HepG2 (cell line): ENCODE results near the gene MICOS13. TPM values are rescaled to one million over a fixed set of nuclear protein-coding genes. Genes with fewer than 3 reads are reported as not detected.

Source experiments
- ATAC-seq: fragments of 200-7000 bp; cut with Tn5 transposase; 3 replicates; pipeline ENCODE4 v1.9.1; 2020; ENCODE audit warnings: mild to moderate bottlenecking, moderate library complexity
- BruUV-seq: library from RNA; stranded (reverse); fragments of 400-500 nt; replicated peaks from 2 replicates; lab custom pipeline; 2021; lab: Mats Ljungman, UMichigan
- CTCF ChIA-PET: fragments of 300-600 bp; formaldehyde crosslinking; extraction: SDS; loops from one replicate; lab custom pipeline; 2021; ENCODE audit warnings: low total read pairs, inconsistent platforms, low intra/inter-chr PET ratio; lab: Yijun Ruan, JAX
- POLR2A ChIA-PET: fragments of 350-600 bp; sonication (Branson Sonifier 250); formaldehyde crosslinking; loops from one replicate; lab custom pipeline; 2020; ENCODE audit warnings: antibody characterized with exemption, inconsistent platforms; lab: Yijun Ruan, JAX
- DNase-seq: peaks from one replicate; pipeline ENCODE4 v3.0.0-alpha.2; 2015; ENCODE audit warnings: low spot score
- FAIRE-seq: peaks from 3 replicates; lab custom pipeline; 2011; peaks lifted over from hg19 to GRCh38; lab: Jason Lieb, UNC
- H2AFZ ChIP-seq: one replicate; pipeline ENCODE4 v1.6.1; 2011; ENCODE audit warnings: low read length, inconsistent platforms
- H3K27ac ChIP-seq: fragments of 300-600 bp; 3 replicates; pipeline ENCODE4 v1.8.0; 2011; ENCODE audit warnings: mixed run types, mild to moderate bottlenecking, mixed read lengths, low read length, inconsistent platforms; ENCODE audit not compliant: insufficient read depth; ENCODE audit errors: extremely low read length
- H3K27me3 ChIP-seq, 2 experiments: fragments of 200-600 bp in 1 of 2; 2 replicates in 1 of 2; 3 replicates in 1 of 2; pipeline versions ENCODE4 v1.6.0 to v1.8.0; 2011; ENCODE audit warnings: low read length in 2 of 2, mild to moderate bottlenecking in 2 of 2, moderate library complexity in 2 of 2, inconsistent platforms in 1 of 2; ENCODE audit not compliant: insufficient read depth in 2 of 2, control insufficient read depth in 1 of 2
- H3K36me3 ChIP-seq, 2 experiments: fragments of 200-600 bp in 1 of 2; replicated peaks in 1 of 2; 2 replicates in 1 of 2; 3 replicates in 1 of 2; pipeline versions ENCODE4 v1.5.1 to v1.8.0; 2011; ENCODE audit warnings: low read length in 2 of 2, inconsistent platforms in 1 of 2; ENCODE audit not compliant: insufficient read depth in 2 of 2, control insufficient read depth in 1 of 2
- H3K4me1 ChIP-seq: 2 replicates; pipeline ENCODE4 v1.5.1; 2012; ENCODE audit warnings: low read length, inconsistent platforms; ENCODE audit not compliant: insufficient read depth
- H3K4me2 ChIP-seq: 2 replicates; pipeline ENCODE4 v1.6.0; 2011; ENCODE audit warnings: low read depth, low read length, inconsistent platforms
- H3K4me3 ChIP-seq, 3 experiments: fragments of 200-600 bp in 1 of 3; sonication (generic), shearing (Covaris generic) in 1 of 3; replicated peaks in 1 of 3; 2 replicates each; pipeline ENCODE4 v1.5.1; 2011 to 2016; ENCODE audit warnings: low read length in 3 of 3, inconsistent platforms in 2 of 3, low read depth in 2 of 3, mild to moderate bottlenecking in 2 of 3, control low read depth in 1 of 3, mixed read lengths in 1 of 3; ENCODE audit not compliant: insufficient read depth in 1 of 3
- H3K79me2 ChIP-seq: one replicate; pipeline ENCODE4 v1.6.1; 2011; ENCODE audit warnings: low read length, inconsistent platforms; ENCODE audit not compliant: insufficient read depth
- H3K9ac ChIP-seq: 2 replicates; pipeline ENCODE4 v1.6.0; 2011; ENCODE audit warnings: mild to moderate bottlenecking, low read depth, low read length, inconsistent platforms; ENCODE audit not compliant: insufficient read depth
- H3K9me3 ChIP-seq: 2 replicates; pipeline ENCODE4 v1.5.1; 2012; ENCODE audit warnings: mild to moderate bottlenecking, low read length
- H4K20me1 ChIP-seq: 2 replicates; pipeline ENCODE4 v1.6.0; 2011; ENCODE audit warnings: inconsistent platforms, mild to moderate bottlenecking, low read length, moderate library complexity; ENCODE audit not compliant: insufficient read depth
- BHLHE40 ChIP-seq: IDR thresholded peaks from 2 replicates; pipeline ENCODE4 v1.6.1; 2011; ENCODE audit warnings: low read length, improper control_type of control experiment
- KLF16 ChIP-seq, 2 experiments: sonication (generic) in 1 of 2; formaldehyde crosslinking in 1 of 2; IDR thresholded peaks; 2 replicates each; pipeline versions ENCODE4 v1.6.1 to v1.8.0; 2016 to 2023; ENCODE audit warnings: missing genetic modification reagents in 2 of 2, missing compliant biosample characterization in 1 of 2
- MAZ ChIP-seq, 2 experiments: sonication (generic) in 1 of 2; formaldehyde crosslinking in 1 of 2; IDR thresholded peaks; 2 replicates each; pipeline versions ENCODE4 v1.5.0 to v1.6.1; 2012 to 2020; ENCODE audit warnings: low read depth in 2 of 2, mild to moderate bottlenecking in 2 of 2, borderline replicate concordance in 1 of 2, improper control_type of control experiment in 1 of 2, low read length in 1 of 2, missing genetic modification reagents in 1 of 2, moderate library complexity in 1 of 2
- NR2C2 ChIP-seq: sonication (generic); formaldehyde crosslinking; IDR thresholded peaks from 2 replicates; pipeline ENCODE4 v1.4.0; 2020; ENCODE audit warnings: missing genetic modification reagents, mild to moderate bottlenecking, moderate library complexity, borderline replicate concordance
- SALL2 ChIP-seq: sonication (generic); formaldehyde crosslinking; IDR thresholded peaks from 2 replicates; pipeline ENCODE4 v1.8.1; 2023; ENCODE audit warnings: mild to moderate bottlenecking, missing genetic modification reagents, inconsistent platforms
- SIX4 ChIP-seq: sonication (generic); formaldehyde crosslinking; IDR thresholded peaks from 2 replicates; pipeline ENCODE4 v1.4.0; 2020; ENCODE audit warnings: missing genetic modification reagents
- TBX3 ChIP-seq: fragments of 450-650 bp; IDR thresholded peaks from 2 replicates; pipeline ENCODE4 v1.6.1; 2017; ENCODE audit warnings: antibody characterized with exemption, mild to moderate bottlenecking, inconsistent platforms, borderline replicate concordance
- TMF1 ChIP-seq: sonication (generic); formaldehyde crosslinking; IDR thresholded peaks from 2 replicates; pipeline ENCODE4 v1.8.1; 2022; ENCODE audit warnings: low read depth, missing genetic modification reagents
- ZNF33B ChIP-seq: sonication (generic); formaldehyde crosslinking; IDR thresholded peaks from 2 replicates; pipeline ENCODE4 v1.5.1; 2020; ENCODE audit warnings: mild to moderate bottlenecking, missing genetic modification reagents
- WGBS: methylation state at CpG from one replicate; pipeline ENCODE4 v1.1.6; 2017; ENCODE audit warnings: low lambda C conversion rate; 5-methylcytosine and 5-hydroxymethylcytosine counted together
- in situ Hi-C: cut with HindIII; loops from 2 replicates; pipeline ENCODE4 v1.10.0; 2017; ENCODE audit warnings: low pct_unique_long_range_greater_than_20kb; ENCODE audit not compliant: extremely low pct_ligation_motif_present
- intact Hi-C: fragments of 100-400 bp; cut with micrococcal nuclease; formaldehyde crosslinking; loops from one replicate; pipeline ENCODE4 v1.10.0; 2022; ENCODE audit not compliant: unreplicated experiment
- polyA plus RNA-seq, 8 experiments: library from polyadenylated mRNA; depleted of rRNA in 3 of 8; stranded (reverse) in 7 of 8; unstranded in 1 of 8; fragments of >200 nt; fragmentation: Illumina TruSeq in 4 of 8; extraction: Trizol in 4 of 8; gene quantifications; 2 replicates each; pipeline versions ENCODE4 v1.2.1 to v1.2.3, GENCODE V29; 2011 to 2016; ENCODE audit warnings: low read depth in 4 of 8, missing spikeins in 1 of 8, mixed read lengths in 1 of 8; ENCODE audit not compliant: insufficient read depth in 1 of 8
- total RNA-seq, 5 experiments: library from RNA; depleted of rRNA; stranded (reverse); fragments of >200 nt; fragmentation: Illumina TruSeq; extraction: Trizol; gene quantifications; 2 replicates each; pipeline ENCODE4 v1.2.3, GENCODE V29; 2016; ENCODE audit warnings: low read depth in 1 of 5
- TF ChIP-seq, protein P1 (sequence below): IDR thresholded peaks from 2 replicates; pipeline ENCODE4 v1.6.1; 2016; ENCODE audit warnings: low read depth, control low read depth
- TF ChIP-seq, protein P2 (sequence below): sonication (generic); formaldehyde crosslinking; IDR thresholded peaks from 2 replicates; pipeline ENCODE4 v1.5.0; 2020; ENCODE audit warnings: mild to moderate bottlenecking, missing genetic modification reagents, moderate library complexity

MICOS13 gene
- total and polyA plus RNA-seq, 2 of the 13 experiments (the other 11 are each of a cell fraction or from before 2014, with no cell fraction given), result 28.8 to 35.4 TPM

DNA sequence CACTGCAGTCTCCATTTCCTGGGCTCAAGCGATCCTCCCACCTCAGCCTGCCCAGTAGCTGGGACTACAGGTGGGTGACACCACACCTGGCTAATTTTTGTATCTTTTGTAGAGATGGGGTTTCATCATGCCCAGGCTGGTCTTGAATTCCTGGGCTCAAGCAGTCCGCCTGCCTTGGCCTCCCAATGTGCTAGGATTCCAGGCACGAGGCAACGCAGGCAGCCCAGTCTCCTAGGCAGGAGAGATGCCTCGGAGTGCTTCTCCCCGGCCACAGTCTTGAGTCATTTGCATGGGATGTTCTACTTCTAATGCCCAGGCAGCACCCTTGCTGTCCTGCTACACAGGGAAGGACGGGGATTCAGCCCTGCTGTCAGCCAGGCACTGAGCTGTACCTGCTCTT lies 8.7 kb downstream of the MICOS13 start:
- BruUV-seq, result no TSS peak
- no peaks in the 10 kb centered on the region for H3K79me2 ChIP-seq
- ATAC-seq (no peak), DNase-seq (no peak), FAIRE-seq (no peak)
- no peak overlapping the region for H3K27ac ChIP-seq
- intact Hi-C loops, result no loop called here
- no peaks in the 10 kb centered on the region for H3K4me1 ChIP-seq
- H3K9me3 ChIP-seq, result no peaks in the 10 kb centered on the region
- no peaks in the 10 kb centered on the region for H4K20me1 ChIP-seq
- WGBS, result 95% methylated on average over 5 of the region's 7 CpGs
- in situ Hi-C loops, result no loop called here
- H2AFZ ChIP-seq, result no peak overlapping the region
- no peak overlapping the region for H3K4me2 ChIP-seq
- no peak overlapping the region for H3K4me3 ChIP-seq
- ChIA-PET CTCF (no interaction called here), POLR2A (interaction anchor here (2.0 kb wide), 1 partner anchor 18 kb away, joined by 4 read pairs; the partner anchor contains the start of gene RPL36)
- H3K27me3 ChIP-seq, result no peaks in the 10 kb centered on the region
- H3K9ac ChIP-seq, result no peak overlapping the region
- TF ChIP-seq MAZ (IDR thresholded peaks at IDR 0.05; ENCODE audit: borderline replicate concordance, low read depth, low read length) (no peak), MAZ (CRISPR knock-in tag; IDR thresholded peaks at IDR 0.05; ENCODE audit: low read depth) (no peak), KLF16 (CRISPR knock-in tag; IDR thresholded peaks at IDR 0.05) (no peak), BHLHE40 (no peak), TMF1 (CRISPR knock-in tag) (no peak), SIX4 (CRISPR knock-in tag) (no peak), ZNF33B (CRISPR knock-in tag) (no peak), SALL2 (CRISPR knock-in tag) (no peak), TBX3 (no peak), NR2C2 (CRISPR knock-in tag) (no peak)
- TF ChIP-seq, protein P1, sequence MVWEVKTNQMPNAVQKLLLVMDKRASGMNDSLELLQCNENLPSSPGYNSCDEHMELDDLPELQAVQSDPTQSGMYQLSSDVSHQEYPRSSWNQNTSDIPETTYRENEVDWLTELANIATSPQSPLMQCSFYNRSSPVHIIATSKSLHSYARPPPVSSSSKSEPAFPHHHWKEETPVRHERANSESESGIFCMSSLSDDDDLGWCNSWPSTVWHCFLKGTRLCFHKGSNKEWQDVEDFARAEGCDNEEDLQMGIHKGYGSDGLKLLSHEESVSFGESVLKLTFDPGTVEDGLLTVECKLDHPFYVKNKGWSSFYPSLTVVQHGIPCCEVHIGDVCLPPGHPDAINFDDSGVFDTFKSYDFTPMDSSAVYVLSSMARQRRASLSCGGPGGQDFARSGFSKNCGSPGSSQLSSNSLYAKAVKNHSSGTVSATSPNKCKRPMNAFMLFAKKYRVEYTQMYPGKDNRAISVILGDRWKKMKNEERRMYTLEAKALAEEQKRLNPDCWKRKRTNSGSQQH, result no peak
- TF ChIP-seq, protein P2, sequence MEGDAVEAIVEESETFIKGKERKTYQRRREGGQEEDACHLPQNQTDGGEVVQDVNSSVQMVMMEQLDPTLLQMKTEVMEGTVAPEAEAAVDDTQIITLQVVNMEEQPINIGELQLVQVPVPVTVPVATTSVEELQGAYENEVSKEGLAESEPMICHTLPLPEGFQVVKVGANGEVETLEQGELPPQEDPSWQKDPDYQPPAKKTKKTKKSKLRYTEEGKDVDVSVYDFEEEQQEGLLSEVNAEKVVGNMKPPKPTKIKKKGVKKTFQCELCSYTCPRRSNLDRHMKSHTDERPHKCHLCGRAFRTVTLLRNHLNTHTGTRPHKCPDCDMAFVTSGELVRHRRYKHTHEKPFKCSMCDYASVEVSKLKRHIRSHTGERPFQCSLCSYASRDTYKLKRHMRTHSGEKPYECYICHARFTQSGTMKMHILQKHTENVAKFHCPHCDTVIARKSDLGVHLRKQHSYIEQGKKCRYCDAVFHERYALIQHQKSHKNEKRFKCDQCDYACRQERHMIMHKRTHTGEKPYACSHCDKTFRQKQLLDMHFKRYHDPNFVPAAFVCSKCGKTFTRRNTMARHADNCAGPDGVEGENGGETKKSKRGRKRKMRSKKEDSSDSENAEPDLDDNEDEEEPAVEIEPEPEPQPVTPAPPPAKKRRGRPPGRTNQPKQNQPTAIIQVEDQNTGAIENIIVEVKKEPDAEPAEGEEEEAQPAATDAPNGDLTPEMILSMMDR (CRISPR knock-in tag), result no peak
- peaks cover 23 to 31% of the 10 kb centered on the region in 2 experiments for H3K36me3 ChIP-seq
